ENCODE results near the gene BBLN. TPM values are rescaled to one million over a fixed set of nuclear protein-coding genes. Genes with fewer than 3 reads are reported as not detected.

BBLN gene
- total RNA-seq, 2 donors from 2014 or later = 333 to 437 TPM

GRCh38 chr9:128163523-128164306 lies 3.6 kb downstream of the BBLN start:
- no peak for DNase-seq (ENCODE audit: low spot score)
- peaks cover 0 to 27% of the 10 kb centered on the region in 2 donors for H3K36me3 ChIP-seq
- H3K27me3 ChIP-seq (replicated peaks; ENCODE audit: insufficient read depth) = no peaks in the 10 kb centered on the region
- H3K9me3 ChIP-seq = no peaks in the 10 kb centered on the region
- intact Hi-C loops (cut with DNase I) = no loop called here
- 89% methylated on average over 7 of the region's 10 CpGs for WGBS
- no peak overlapping the region for H3K27ac ChIP-seq
- no peaks in the 10 kb centered on the region for H3K4me1 ChIP-seq (replicated peaks)
- no peak for TF ChIP-seq POLR2AphosphoS5 (IDR thresholded peaks at IDR 0.05)
- H3K4me3 ChIP-seq = no peak overlapping the region

GRCh38 chr9:128164307-128164885 lies 4.3 kb downstream of the BBLN start:
- no peak for TF ChIP-seq CTCF (IDR thresholded peaks at IDR 0.05)
- TF ChIP-seq POLR2A (IDR thresholded peaks at IDR 0.05) = no peak
- TF ChIP-seq POLR2AphosphoS5 (IDR thresholded peaks at IDR 0.05) = no peak
- H3K27ac ChIP-seq = no peak overlapping the region
- no peak for DNase-seq (ENCODE audit: low spot score)
- WGBS = 69% methylated on average over 14 of the region's 14 CpGs
- no peaks in the 10 kb centered on the region for H3K27me3 ChIP-seq (replicated peaks; ENCODE audit: insufficient read depth)
- peaks cover 0 to 34% of the 10 kb centered on the region in 2 donors for H3K36me3 ChIP-seq
- H3K4me1 ChIP-seq (replicated peaks) = no peaks in the 10 kb centered on the region
- H3K4me3 ChIP-seq = no peak overlapping the region
- H3K9me3 ChIP-seq = no peaks in the 10 kb centered on the region
- intact Hi-C loops (cut with DNase I) = no loop called here

- 92% methylated on average over 18 of the region's 18 CpGs for WGBS
- H3K4me1 ChIP-seq (replicated peaks) = no peaks in the 10 kb centered on the region
Measured at GRCh38 chr9:128166169-128166568, 6.1 kb downstream of the BBLN start.

GRCh38 chr9:128167209-128167608 lies 7.1 kb downstream of the BBLN start:
- intact Hi-C loops (cut with DNase I) = no loop called here
- H3K4me1 ChIP-seq (replicated peaks) = no peaks in the 10 kb centered on the region
- H3K36me3 ChIP-seq = peaks cover 0 to 39% of the 10 kb centered on the region in 2 donors
- no peak for DNase-seq (ENCODE audit: low spot score)
- H3K4me3 ChIP-seq = no peak overlapping the region
- TF ChIP-seq POLR2A (IDR thresholded peaks at IDR 0.05) = no peak
- no peak for TF ChIP-seq POLR2AphosphoS5 (IDR thresholded peaks at IDR 0.05)
- no peak for TF ChIP-seq CTCF (IDR thresholded peaks at IDR 0.05)
- 92% methylated on average over 4 of the region's 4 CpGs for WGBS
- no peaks in the 10 kb centered on the region for H3K27me3 ChIP-seq (replicated peaks; ENCODE audit: insufficient read depth)
- no peak overlapping the region for H3K27ac ChIP-seq
- H3K9me3 ChIP-seq = no peaks in the 10 kb centered on the region

More at GRCh38 chr9:128166169-128166568, 6.1 kb downstream of the BBLN start:
- peaks cover 0 to 39% of the 10 kb centered on the region in 2 donors for H3K36me3 ChIP-seq
- H3K27me3 ChIP-seq (replicated peaks; ENCODE audit: insufficient read depth) = no peaks in the 10 kb centered on the region
- no peak overlapping the region for H3K4me3 ChIP-seq
- DNase-seq (ENCODE audit: low spot score) = no peak
- TF ChIP-seq POLR2A (IDR thresholded peaks at IDR 0.05) (no peak), CTCF (IDR thresholded peaks at IDR 0.05) (no peak), POLR2AphosphoS5 (IDR thresholded peaks at IDR 0.05) (no peak)
- H3K9me3 ChIP-seq = no peaks in the 10 kb centered on the region
- intact Hi-C loops (cut with DNase I) = no loop called here
- no peak overlapping the region for H3K27ac ChIP-seq

GRCh38 chr9:128168731-128169308 lies 8.8 kb downstream of the BBLN start:
- DNase-seq (ENCODE audit: low spot score) = no peak
- Histone ChIP-seq H3K4me3 (no peak overlapping the region), H3K9me3 (no peaks in the 10 kb centered on the region), H3K36me3 (peaks cover 0 to 35% of the 10 kb centered on the region in 2 donors), H3K4me1 (replicated peaks) (no peaks in the 10 kb centered on the region), H3K27me3 (replicated peaks; ENCODE audit: insufficient read depth) (no peaks in the 10 kb centered on the region), H3K27ac (no peak overlapping the region)
- 85% methylated on average over 8 of the region's 8 CpGs for WGBS
- intact Hi-C loops (cut with DNase I) = no loop called here
- TF ChIP-seq POLR2A (IDR thresholded peaks at IDR 0.05) (no peak), POLR2AphosphoS5 (IDR thresholded peaks at IDR 0.05) (no peak), CTCF (IDR thresholded peaks at IDR 0.05) (no peak)

All from prostate gland (tissue), 2 donors.